IPS-NIHi7 (cell line): ENCODE data around the gene NUP210.
"Not testable (repeated sequence)": the region's sequence is repeated elsewhere in the genome, so short reads cannot be mapped to it uniquely, and the experiment has no call there.

Experiments
- DNase-seq: peaks from one replicate; pipeline ENCODE4 v3.0.0; 2012; ENCODE audit warnings: mixed read lengths; ENCODE audit errors: extremely low spot score

The NUP210 gene

GRCh38 chr3:13429631-13430291, 9.6 kb upstream of the NUP210 start:
- no peak for DNase-seq

GRCh38 chr3:13428678-13429077, 8.6 kb upstream of the NUP210 start:
- DNase-seq: not testable (repeated sequence)

DNA sequence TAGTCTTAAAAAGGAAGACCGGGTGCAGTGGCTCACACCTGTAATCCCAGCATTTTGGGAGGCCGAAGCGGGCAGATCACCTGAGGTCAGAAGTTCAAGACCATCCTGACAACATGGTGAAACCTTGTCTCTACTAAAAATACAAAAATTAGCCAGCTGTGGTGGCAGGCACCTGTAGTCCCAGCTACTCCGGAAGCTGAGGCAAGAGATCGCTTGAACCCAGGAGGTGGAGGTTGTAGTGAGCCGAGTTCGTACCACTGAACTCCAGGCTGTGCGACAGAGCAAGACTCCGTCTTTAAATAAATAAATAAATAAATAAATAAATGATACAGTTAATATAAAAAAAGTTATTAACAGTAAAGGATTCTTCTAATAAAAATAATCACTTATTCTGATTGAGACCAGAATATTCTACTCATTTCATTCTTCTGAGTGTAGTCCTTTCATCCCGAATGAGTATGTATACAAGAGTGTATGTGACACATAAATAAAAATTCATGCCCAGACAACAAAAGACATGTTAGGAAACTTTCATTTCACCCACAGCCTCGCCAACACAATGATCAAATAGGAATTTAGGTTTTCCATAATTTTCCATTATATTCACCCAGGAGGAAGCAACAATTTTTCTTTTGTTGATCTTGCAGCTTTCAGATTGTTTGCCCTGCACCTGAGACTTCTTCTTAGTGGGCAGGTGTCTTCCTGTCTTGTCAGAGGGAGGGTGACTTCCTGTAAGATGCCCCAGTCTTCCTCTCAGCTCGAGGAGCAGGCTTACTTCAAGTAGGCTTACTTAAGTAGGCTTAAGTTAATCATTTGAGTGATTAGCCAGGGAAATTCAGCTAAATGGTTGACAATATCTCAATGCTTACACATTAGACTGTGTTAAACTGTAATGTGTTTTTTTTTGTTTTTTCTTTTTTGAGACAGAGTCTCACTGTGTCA, 7.8 kb upstream of the NUP210 start:
- DNase-seq: no peak

GRCh38 chr3:13426591-13426990, 6.5 kb upstream of the NUP210 start:
- DNase-seq: no peak

DNA sequence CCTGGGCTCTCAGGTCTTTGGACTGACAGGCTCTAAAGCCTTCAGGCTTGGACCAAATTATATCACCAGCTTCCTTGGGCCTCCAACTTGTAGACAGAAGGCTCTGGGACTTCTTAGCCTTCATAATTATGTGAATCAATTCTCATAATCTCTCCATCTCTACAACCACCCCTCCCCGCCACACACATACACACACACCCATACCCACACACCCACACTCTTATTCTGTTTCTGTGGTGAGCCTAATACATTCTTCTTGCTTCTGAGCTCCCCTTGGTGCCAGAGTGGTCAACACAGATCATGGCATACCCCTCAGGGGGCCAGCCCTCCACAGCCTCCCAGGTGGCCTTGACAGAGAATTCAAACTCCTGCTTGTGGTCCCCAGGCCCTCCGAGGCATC, 5.6 kb upstream of the NUP210 start:
- no peak for DNase-seq

- DNase-seq: no peak
Measured at GRCh38 chr3:13424865-13425617, 4.9 kb upstream of the NUP210 start.

GRCh38 chr3:13424141-13424844, 4.2 kb upstream of the NUP210 start:
- no peak for DNase-seq

GRCh38 chr3:13420831-13421765, 976 bp upstream of the NUP210 start:
- no peak for DNase-seq

GRCh38 chr3:13419505-13420044, 547 bp downstream of the NUP210 start:
- peak; percentile 58 for DNase-seq

GRCh38 chr3:13417166-13417947, 2.8 kb downstream of the NUP210 start:
- DNase-seq: no peak

- no peak for DNase-seq
Measured at GRCh38 chr3:13415997-13416793, 3.9 kb downstream of the NUP210 start.

DNA sequence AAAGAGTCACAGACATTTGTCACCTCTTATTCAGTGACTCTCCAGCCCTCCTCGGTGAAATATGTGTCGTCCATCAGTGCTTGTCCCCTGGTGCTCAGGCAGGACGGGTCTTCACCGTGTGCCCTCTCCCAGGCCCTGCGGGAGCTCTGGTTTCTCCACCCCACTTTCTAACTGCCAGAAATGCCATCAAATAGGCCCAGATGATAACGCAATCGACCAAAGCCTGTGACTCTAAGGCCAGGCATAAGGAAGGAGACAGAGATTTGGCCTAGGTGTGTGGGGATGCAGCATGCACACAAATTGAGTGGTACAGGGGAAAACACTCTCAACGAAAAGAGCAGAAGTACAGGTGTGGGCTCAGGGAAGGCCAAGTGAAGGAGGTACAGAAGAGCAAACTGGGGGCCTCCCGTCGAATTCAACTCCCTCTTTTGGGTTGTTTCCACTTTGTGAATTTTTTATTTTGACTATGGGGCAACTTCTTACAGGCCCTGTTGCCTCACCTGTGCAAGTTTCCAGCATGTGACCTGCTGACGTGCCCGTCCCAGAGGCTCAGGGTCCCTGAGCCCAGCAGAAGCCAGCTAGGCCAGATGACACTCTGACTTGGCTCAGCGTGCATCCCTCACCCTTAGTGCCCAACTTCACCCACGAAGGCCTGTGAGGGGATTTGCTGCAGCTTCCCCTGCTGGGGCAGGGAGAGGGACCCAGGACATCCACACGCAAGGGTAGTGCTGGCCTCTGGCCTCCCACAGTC, 4.7 kb downstream of the NUP210 start:
- no peak for DNase-seq

DNA sequence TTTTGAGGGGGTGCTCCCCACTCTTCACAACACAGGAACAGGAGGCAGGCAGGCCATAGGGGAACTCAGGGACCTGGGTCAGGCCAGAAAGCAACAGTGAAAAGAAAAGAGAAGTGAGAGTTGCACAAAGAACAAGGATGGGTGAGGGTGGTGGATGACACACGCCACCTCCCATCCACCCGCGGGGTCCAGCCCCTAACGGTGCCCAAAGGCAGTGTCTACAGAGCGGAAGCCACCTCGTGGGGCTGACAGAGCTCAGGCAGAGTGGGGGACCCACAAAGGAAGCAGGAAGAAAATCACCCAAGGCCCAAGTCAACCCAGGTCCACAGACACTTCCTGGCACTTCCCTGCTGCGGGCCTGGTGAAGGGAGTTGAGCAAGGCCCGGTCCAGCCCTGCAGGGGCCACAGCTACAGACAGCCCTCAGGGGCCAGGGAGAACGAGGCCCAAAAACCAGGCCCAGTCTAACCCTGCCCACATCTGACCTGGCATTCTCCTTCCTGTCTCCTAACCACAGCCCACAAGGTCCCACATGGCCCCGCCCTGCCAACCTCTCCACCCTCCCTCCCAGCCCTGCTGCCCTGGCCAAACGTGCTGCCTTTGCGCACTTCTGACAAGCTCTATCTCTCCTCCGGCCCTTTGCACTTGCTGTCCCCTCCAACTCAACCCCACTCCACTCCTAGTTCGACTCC, 5.9 kb downstream of the NUP210 start:
- no peak for DNase-seq

DNA sequence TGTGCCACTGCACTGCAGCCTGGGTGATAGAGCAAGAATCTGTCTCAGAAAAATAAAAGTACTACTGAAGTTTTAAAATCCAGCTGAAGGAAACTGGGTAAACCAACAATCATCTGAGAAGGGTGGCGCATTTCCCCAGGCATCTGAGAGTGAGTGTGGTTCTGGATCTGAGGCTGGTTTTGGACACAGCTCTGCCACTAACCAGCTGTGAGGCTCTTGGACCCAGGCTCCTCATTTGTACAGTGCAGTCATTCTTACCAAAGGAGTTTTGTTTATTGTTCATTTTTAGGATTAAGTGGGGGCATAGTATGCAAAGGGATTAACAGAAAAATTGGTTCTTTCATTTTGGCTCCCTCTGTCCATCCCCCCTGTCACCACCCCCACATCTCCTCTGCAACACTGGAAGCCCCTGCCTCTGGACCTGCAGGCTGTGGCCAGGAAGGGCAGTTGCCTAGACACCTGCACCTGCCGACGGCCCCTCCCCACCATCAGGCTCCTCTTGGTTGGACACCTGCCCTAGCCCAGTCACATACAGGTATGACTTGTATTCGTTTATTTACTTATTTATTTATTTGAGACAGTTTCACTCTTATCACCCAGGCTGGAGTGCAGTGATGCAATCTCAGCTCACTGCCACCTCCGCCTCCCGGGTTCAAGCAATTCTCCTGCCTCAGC, 8.8 kb downstream of the NUP210 start:
- no peak for DNase-seq

DNA sequence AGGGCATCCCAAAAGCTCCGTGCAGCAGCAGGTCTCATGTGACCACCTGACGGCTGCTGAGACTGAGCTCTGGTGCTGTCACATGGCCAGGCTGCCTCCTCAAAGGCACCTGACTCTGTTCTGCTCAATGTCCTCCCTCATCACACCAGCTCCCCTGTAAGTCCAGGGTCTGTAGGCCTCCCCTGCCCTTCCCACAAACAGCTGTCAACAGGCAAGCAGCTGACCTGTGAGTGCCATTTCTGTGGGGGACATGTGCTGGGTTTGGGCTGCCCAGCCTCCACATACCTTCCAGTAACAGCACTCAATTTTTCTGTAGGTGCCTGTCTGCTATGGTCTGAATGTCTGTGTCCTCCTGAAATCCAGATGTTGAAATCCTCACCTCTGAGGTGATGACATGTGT, 11.2 kb downstream of the NUP210 start:
- DNase-seq: no peak

GRCh38 chr3:13407926-13408325, 12.2 kb downstream of the NUP210 start:
- no peak for DNase-seq

DNA sequence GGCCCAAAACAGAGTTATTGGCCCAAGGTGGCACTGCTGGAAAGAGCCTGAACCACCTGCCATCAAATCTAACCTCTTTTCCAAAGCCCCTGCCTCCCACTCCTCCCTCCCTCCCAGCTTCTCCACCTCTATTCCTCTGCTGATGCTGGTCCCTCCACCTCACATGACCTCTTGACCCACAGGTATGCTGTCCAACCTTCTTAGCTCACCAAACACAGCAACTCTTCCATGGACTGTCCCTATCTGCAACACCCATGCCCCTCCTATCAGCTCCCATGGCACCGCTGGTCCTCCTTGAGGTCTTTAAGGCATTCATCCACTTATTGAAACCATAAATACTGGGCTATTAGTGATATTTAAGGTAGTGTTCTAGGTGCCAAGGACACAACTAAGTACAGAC, 12.6 kb downstream of the NUP210 start:
- no peak for DNase-seq
